HG03159 (cell line): ENCODE results near the gene SLC25A21.
"Not testable (repeated sequence)": the region's sequence is repeated elsewhere in the genome, so short reads cannot be mapped to it uniquely, and the experiment has no call there.

Experiments
- ATAC-seq: cut with Tn5 transposase; IDR thresholded peaks from one replicate; pipeline ENCODE4 v1.9.1; 2021; ENCODE audit warnings: mild to moderate bottlenecking, moderate library complexity; ENCODE audit not compliant: unreplicated experiment

SLC25A21 gene

GRCh38 chr14:37093364-37093763 lies 79.0 kb downstream of the SLC25A21 start:
- ATAC-seq, result no peak

- ATAC-seq, result no peak
Measured at GRCh38 chr14:37091651-37092050, 80.8 kb downstream of the SLC25A21 start.

- ATAC-seq, result no peak
Measured at GRCh38 chr14:37090026-37090425, 82.4 kb downstream of the SLC25A21 start.

- ATAC-seq, result no peak
Measured at GRCh38 chr14:37089410-37089809, 83.0 kb downstream of the SLC25A21 start.

GRCh38 chr14:37088356-37089215 lies 83.8 kb downstream of the SLC25A21 start:
- no peak for ATAC-seq

GRCh38 chr14:37087520-37087919 lies 84.9 kb downstream of the SLC25A21 start:
- ATAC-seq, result no peak

GRCh38 chr14:37083599-37083998 lies 88.8 kb downstream of the SLC25A21 start:
- no peak for ATAC-seq

- ATAC-seq, result no peak
Measured at GRCh38 chr14:37082449-37082848, 90.0 kb downstream of the SLC25A21 start.

GRCh38 chr14:37081856-37082255 lies 90.5 kb downstream of the SLC25A21 start:
- ATAC-seq, result no peak

- ATAC-seq, result no peak
Measured at GRCh38 chr14:37081218-37081617, 91.2 kb downstream of the SLC25A21 start.

GRCh38 chr14:37078131-37078530 lies 94.3 kb downstream of the SLC25A21 start:
- ATAC-seq, result no peak

- ATAC-seq, result not testable (repeated sequence)
Measured at GRCh38 chr14:37074320-37074719, 98.1 kb downstream of the SLC25A21 start.

GRCh38 chr14:37063467-37064240 lies 108.8 kb downstream of the SLC25A21 start:
- no peak for ATAC-seq

GRCh38 chr14:37062191-37062803 lies 110.1 kb downstream of the SLC25A21 start:
- no peak for ATAC-seq

- no peak for ATAC-seq
Measured at GRCh38 chr14:37061697-37062096, 110.7 kb downstream of the SLC25A21 start.

- no peak for ATAC-seq
Measured at GRCh38 chr14:37060496-37061260, 111.7 kb downstream of the SLC25A21 start.

GRCh38 chr14:37057776-37058175 lies 114.6 kb downstream of the SLC25A21 start:
- ATAC-seq, result no peak

- ATAC-seq, result no peak
Measured at GRCh38 chr14:37056473-37056872, 115.9 kb downstream of the SLC25A21 start.

- ATAC-seq, result no peak
Measured at GRCh38 chr14:37054869-37055268, 117.5 kb downstream of the SLC25A21 start.

- no peak for ATAC-seq
Measured at GRCh38 chr14:37054144-37054543, 118.3 kb downstream of the SLC25A21 start.

GRCh38 chr14:37051680-37052079 lies 120.7 kb downstream of the SLC25A21 start:
- ATAC-seq, result no peak
